AG04450 (cell line): ENCODE results near the gene ASPHD1. TPM values are rescaled to one million over a fixed set of nuclear protein-coding genes. Genes with fewer than 3 reads are reported as not detected.
"Not testable (repeated sequence)": the region's sequence is repeated elsewhere in the genome, so short reads cannot be mapped to it uniquely, and the experiment has no call there.

Experiments
- CTCF ChIA-PET: fragments of 300-600, 350-600 bp; formaldehyde crosslinking; extraction: SDS; loops from one replicate; lab custom pipeline; 2022; ENCODE audit warnings: antibody characterized with exemption, inconsistent platforms; lab: Charles Lee
- POLR2A ChIA-PET: fragments of 350-600 bp; formaldehyde crosslinking; extraction: SDS; loops from one replicate; lab custom pipeline; 2021; ENCODE audit warnings: antibody characterized with exemption, inconsistent platforms; lab: Yijun Ruan, JAX
- DNase-seq: peaks from one replicate; pipeline ENCODE4 v3.0.0-alpha.2; 2011; ENCODE audit warnings: low read depth, low spot score
- H3K27ac ChIP-seq: one replicate; pipeline ENCODE4 v1.5.1; 2012; ENCODE audit warnings: low read depth, low read length, control low read depth
- H3K27me3 ChIP-seq: one replicate; pipeline ENCODE4 v1.6.0; 2012; ENCODE audit warnings: low read length; ENCODE audit not compliant: control insufficient read depth, insufficient read depth
- H3K4me3 ChIP-seq: 2 replicates; pipeline ENCODE4 v1.5.1; 2011; ENCODE audit warnings: mild to moderate bottlenecking, low read depth, low read length, control low read depth
- H3K9me3 ChIP-seq: 2 replicates; pipeline ENCODE4 v1.5.1; 2012; ENCODE audit warnings: low read length; ENCODE audit not compliant: control insufficient read depth, insufficient read depth
- polyA plus RNA-seq: library from polyadenylated mRNA; depleted of rRNA; stranded (reverse); fragments of >200 nt; gene quantifications from 2 replicates; pipeline ENCODE4 v1.2.3, GENCODE V29; 2011
- TF ChIP-seq, protein P1 (sequence below): IDR thresholded peaks from 2 replicates; pipeline ENCODE4 v1.5.1; 2011; ENCODE audit warnings: low read depth, low read length, control low read depth, inconsistent platforms

Gene ASPHD1
- polyA plus RNA-seq, 1 experiment: 3.5 TPM

DNA sequence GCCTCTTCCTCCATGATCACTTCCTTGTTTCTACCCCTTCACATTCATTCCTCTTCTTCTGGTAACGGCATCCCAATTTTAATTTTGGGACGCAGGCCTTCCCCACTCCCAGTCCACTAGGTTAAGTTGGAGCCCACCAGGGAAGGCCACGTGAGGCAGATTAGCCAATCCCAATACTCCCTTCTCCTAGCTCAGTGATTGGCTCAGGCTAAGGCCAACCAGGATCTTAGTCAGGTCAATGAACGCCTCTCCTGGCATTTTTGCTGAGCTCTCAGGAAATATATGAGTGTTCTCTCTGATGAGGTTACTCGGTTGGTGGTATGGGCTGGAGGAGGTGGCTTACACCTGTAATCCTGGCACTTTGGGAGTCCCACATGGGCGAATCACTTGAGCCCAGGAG lies 16.3 kb upstream of the ASPHD1 start:
- H3K27ac ChIP-seq: no peak overlapping the region
- no peak for DNase-seq
- ChIA-PET POLR2A (interaction anchor here (0.9 kb wide), 1 partner anchor 28 kb away, joined by 3 read pairs; no protein-coding TSS in a partner anchor), CTCF (interaction anchor here (0.5 kb wide), 1 partner anchor 148 kb away, joined by 4 read pairs; no protein-coding TSS in a partner anchor)
- no peaks in the 10 kb centered on the region for H3K27me3 ChIP-seq
- H3K4me3 ChIP-seq: no peak overlapping the region
- TF ChIP-seq, protein P1, sequence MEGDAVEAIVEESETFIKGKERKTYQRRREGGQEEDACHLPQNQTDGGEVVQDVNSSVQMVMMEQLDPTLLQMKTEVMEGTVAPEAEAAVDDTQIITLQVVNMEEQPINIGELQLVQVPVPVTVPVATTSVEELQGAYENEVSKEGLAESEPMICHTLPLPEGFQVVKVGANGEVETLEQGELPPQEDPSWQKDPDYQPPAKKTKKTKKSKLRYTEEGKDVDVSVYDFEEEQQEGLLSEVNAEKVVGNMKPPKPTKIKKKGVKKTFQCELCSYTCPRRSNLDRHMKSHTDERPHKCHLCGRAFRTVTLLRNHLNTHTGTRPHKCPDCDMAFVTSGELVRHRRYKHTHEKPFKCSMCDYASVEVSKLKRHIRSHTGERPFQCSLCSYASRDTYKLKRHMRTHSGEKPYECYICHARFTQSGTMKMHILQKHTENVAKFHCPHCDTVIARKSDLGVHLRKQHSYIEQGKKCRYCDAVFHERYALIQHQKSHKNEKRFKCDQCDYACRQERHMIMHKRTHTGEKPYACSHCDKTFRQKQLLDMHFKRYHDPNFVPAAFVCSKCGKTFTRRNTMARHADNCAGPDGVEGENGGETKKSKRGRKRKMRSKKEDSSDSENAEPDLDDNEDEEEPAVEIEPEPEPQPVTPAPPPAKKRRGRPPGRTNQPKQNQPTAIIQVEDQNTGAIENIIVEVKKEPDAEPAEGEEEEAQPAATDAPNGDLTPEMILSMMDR: no peak
- no peaks in the 10 kb centered on the region for H3K9me3 ChIP-seq

- H3K9me3 ChIP-seq, H3K27me3 ChIP-seq, H3K27ac ChIP-seq, DNase-seq, H3K4me3 ChIP-seq, CTCF ChIA-PET: not testable (repeated sequence)
- POLR2A ChIA-PET: interaction anchor here (0.6 to 0.8 kb wide), 2 partner anchors 12 to 21 kb away, joined by 3 to 4 read pairs; no protein-coding TSS in a partner anchor
These were observed 10.9 kb upstream of the ASPHD1 start for GRCh38 chr16:29889372-29889771.

GRCh38 chr16:29891525-29892457 lies 8.5 kb upstream of the ASPHD1 start:
- CTCF ChIA-PET: no interaction called here
- Histone ChIP-seq H3K27ac (no peak overlapping the region), H3K9me3 (no peaks in the 10 kb centered on the region), H3K27me3 (no peaks in the 10 kb centered on the region), H3K4me3 (no peak overlapping the region)
- TF ChIP-seq, protein P1: no peak
- POLR2A ChIA-PET: interaction anchor here (0.6 kb wide), 1 partner anchor 57 kb away, joined by 3 read pairs; no protein-coding TSS in a partner anchor
- DNase-seq: no peak

DNA sequence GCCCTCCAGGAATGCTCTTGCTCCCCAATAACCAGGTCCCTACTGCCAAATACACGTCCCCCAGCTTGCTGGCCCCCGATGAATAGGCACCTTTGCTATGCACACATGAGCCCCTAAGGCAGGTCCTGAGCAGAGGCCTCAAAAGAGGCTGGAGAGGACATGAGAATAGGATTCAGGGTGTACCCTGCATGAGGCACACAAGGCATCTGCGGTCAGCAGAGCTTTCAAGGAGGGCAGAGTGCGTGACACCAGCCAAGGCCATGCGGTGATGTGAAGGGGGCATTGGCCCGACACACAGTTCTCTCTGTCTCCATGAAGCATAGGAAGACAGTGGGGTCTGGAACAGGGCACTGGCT lies 7.9 kb upstream of the ASPHD1 start:
- no peaks in the 10 kb centered on the region for H3K9me3 ChIP-seq
- no peak overlapping the region for H3K27ac ChIP-seq
- ChIA-PET POLR2A (no interaction called here), CTCF (no interaction called here)
- H3K4me3 ChIP-seq: no peak overlapping the region
- DNase-seq: no peak
- H3K27me3 ChIP-seq: no peaks in the 10 kb centered on the region
- TF ChIP-seq, protein P1: no peak

GRCh38 chr16:29893553-29893952 lies 6.7 kb upstream of the ASPHD1 start:
- ChIA-PET CTCF (no interaction called here), POLR2A (no interaction called here)
- H3K27ac ChIP-seq: no peak overlapping the region
- TF ChIP-seq, protein P1: no peak
- no peaks in the 10 kb centered on the region for H3K9me3 ChIP-seq
- peaks cover 9% of the 10 kb centered on the region for H3K27me3 ChIP-seq
- H3K4me3 ChIP-seq: no peak overlapping the region
- no peak for DNase-seq
